ENCODE data around the gene TIMM50.

TIMM50 gene

GRCh38 chr19:39496063-39496462 is 15.4 kb downstream of the TIMM50 start:
- no peak overlapping the region for H3K4me2 ChIP-seq (ENCODE audit: low read depth, low read length, poor library complexity, severe bottlenecking)
- H3K4me3 ChIP-seq (ENCODE audit: insufficient read depth, low read length, poor library complexity, severe bottlenecking), result no peak overlapping the region
- no peak overlapping the region for H3K9ac ChIP-seq (ENCODE audit: low read length)
- no peaks in the 10 kb centered on the region for H3K79me2 ChIP-seq (ENCODE audit: insufficient read depth, low read length)
- no peaks in the 10 kb centered on the region for H3K27me3 ChIP-seq (ENCODE audit: low read length)
- H3F3A ChIP-seq (ENCODE audit: insufficient read depth), result 0 out of 2 replicates have a peak, but pooled peaks cover 3% of the 10 kb centered on the region
- no peak overlapping the region for H3K27ac ChIP-seq (ENCODE audit: low read depth, low read length)
- H3K9me3 ChIP-seq (ENCODE audit: insufficient read depth, low read length), result no peaks in the 10 kb centered on the region
- H3K9me2 ChIP-seq (replicated peaks; ENCODE audit: insufficient read depth, low read length), result no peaks in the 10 kb centered on the region
- no peaks in the 10 kb centered on the region for H4K20me1 ChIP-seq (ENCODE audit: low read depth, low read length)
- H3K36me3 ChIP-seq (ENCODE audit: low read length), result no peaks in the 10 kb centered on the region
- TF ChIP-seq EZH2phosphoT487 (conservative IDR thresholded peaks at IDR 0.05; ENCODE audit: low read length) (no peak), CTCF (IDR thresholded peaks at IDR 0.05; ENCODE audit: insufficient read depth, low read length, poor library complexity, severe bottlenecking) (no peak)
- H2AFZ ChIP-seq (ENCODE audit: low read depth, low read length, severe bottlenecking), result no peak overlapping the region

GRCh38 chr19:39497701-39497995 is 17.0 kb downstream of the TIMM50 start:
- Histone ChIP-seq H3K9ac (ENCODE audit: low read length) (no peak overlapping the region), H3K9me3 (ENCODE audit: insufficient read depth, low read length) (no peaks in the 10 kb centered on the region), H3K27me3 (ENCODE audit: low read length) (no peaks in the 10 kb centered on the region), H2AFZ (ENCODE audit: low read depth, low read length, severe bottlenecking) (no peak overlapping the region), H3K36me3 (ENCODE audit: low read length) (no peaks in the 10 kb centered on the region), H4K20me1 (ENCODE audit: low read depth, low read length) (no peaks in the 10 kb centered on the region), H3F3A (ENCODE audit: insufficient read depth) (0 out of 2 replicates have a peak, but pooled peaks cover 3% of the 10 kb centered on the region), H3K4me2 (ENCODE audit: low read depth, low read length, poor library complexity, severe bottlenecking) (peak overlapping the region; percentile 42), H3K4me3 (ENCODE audit: insufficient read depth, low read length, poor library complexity, severe bottlenecking) (no peak overlapping the region), H3K79me2 (ENCODE audit: insufficient read depth, low read length) (no peaks in the 10 kb centered on the region), H3K27ac (ENCODE audit: low read depth, low read length) (no peak overlapping the region), H3K9me2 (replicated peaks; ENCODE audit: insufficient read depth, low read length) (no peaks in the 10 kb centered on the region)
- TF ChIP-seq CTCF (IDR thresholded peaks at IDR 0.05; ENCODE audit: insufficient read depth, low read length, poor library complexity, severe bottlenecking) (peak; percentile 33), EZH2phosphoT487 (conservative IDR thresholded peaks at IDR 0.05; ENCODE audit: low read length) (no peak)

- Histone ChIP-seq H4K20me1 (ENCODE audit: low read depth, low read length) (no peaks in the 10 kb centered on the region), H2AFZ (ENCODE audit: low read depth, low read length, severe bottlenecking) (no peak overlapping the region), H3K36me3 (ENCODE audit: low read length) (no peaks in the 10 kb centered on the region), H3K4me2 (ENCODE audit: low read depth, low read length, poor library complexity, severe bottlenecking) (peak overlapping the region; percentile 42), H3K4me3 (ENCODE audit: insufficient read depth, low read length, poor library complexity, severe bottlenecking) (peak overlapping the region; percentile 3), H3F3A (ENCODE audit: insufficient read depth) (no peaks in the 10 kb centered on the region), H3K27me3 (ENCODE audit: low read length) (no peaks in the 10 kb centered on the region), H3K9me2 (replicated peaks; ENCODE audit: insufficient read depth, low read length) (no peaks in the 10 kb centered on the region), H3K27ac (ENCODE audit: low read depth, low read length) (no peak overlapping the region), H3K9me3 (ENCODE audit: insufficient read depth, low read length) (no peaks in the 10 kb centered on the region), H3K9ac (ENCODE audit: low read length) (peak overlapping the region; percentile 7; the same call in 1 of the 2 replicates), H3K79me2 (ENCODE audit: insufficient read depth, low read length) (no peaks in the 10 kb centered on the region)
- TF ChIP-seq CTCF (IDR thresholded peaks at IDR 0.05; ENCODE audit: insufficient read depth, low read length, poor library complexity, severe bottlenecking) (peak; percentile 3), EZH2phosphoT487 (conservative IDR thresholded peaks at IDR 0.05; ENCODE audit: low read length) (no peak)
Observed at GRCh38 chr19:39497996-39498797, 17.6 kb downstream of the TIMM50 start.

All from SU-DHL-6 (cell line).